ENCODE data around the gene NSMCE4A.
"Not testable (repeated sequence)": the region's sequence is repeated elsewhere in the genome, so short reads cannot be mapped to it uniquely, and the experiment has no call there.

Gene NSMCE4A

GRCh38 chr10:121930268-121931085 is 44.5 kb downstream of the NSMCE4A start:
- not testable (repeated sequence) for DNase-seq

- DNase-seq: not testable (repeated sequence)
These were observed 45.3 kb downstream of the NSMCE4A start for GRCh38 chr10:121929585-121930267.

GRCh38 chr10:121928528-121928884 is 46.5 kb downstream of the NSMCE4A start:
- peak; percentile 51 for DNase-seq

GRCh38 chr10:121927841-121928527 is 47.0 kb downstream of the NSMCE4A start, which contains the start of gene ATE1:
TSS of gene ATE1 (minus strand) at chr10:121928031. CDS start at chr10:121927949, 82 bp downstream.
- DNase-seq: peak; percentile 94

GRCh38 chr10:121927318-121927840 is 47.6 kb downstream of the NSMCE4A start:
- DNase-seq: peak; percentile 53

GRCh38 chr10:121926671-121927317 is 48.2 kb downstream of the NSMCE4A start:
- peak; percentile 18 for DNase-seq

- no peak for DNase-seq
These were observed 48.9 kb downstream of the NSMCE4A start for GRCh38 chr10:121926157-121926556.

GRCh38 chr10:121921238-121921931 is 53.6 kb downstream of the NSMCE4A start:
- DNase-seq: no peak

GRCh38 chr10:121919666-121920065 is 55.4 kb downstream of the NSMCE4A start:
- DNase-seq: no peak

- DNase-seq: not testable (repeated sequence)
These were observed 56.2 kb downstream of the NSMCE4A start for GRCh38 chr10:121918800-121919199.

GRCh38 chr10:121914661-121915060 is 60.4 kb downstream of the NSMCE4A start:
- DNase-seq: no peak

GRCh38 chr10:121911421-121911697 is 63.7 kb downstream of the NSMCE4A start:
- no peak for DNase-seq

- DNase-seq: no peak
These were observed 64.2 kb downstream of the NSMCE4A start for GRCh38 chr10:121910673-121911420.
